Measurements from ENCODE around the gene ZMAT2.

ZMAT2 gene

GRCh38 chr5:140677947-140678346 lies 22.3 kb upstream of the ZMAT2 start:
- TF ChIP-seq CTCF (IDR thresholded peaks at IDR 0.05; ENCODE audit: low read depth, low read length) = no peak
- no peaks in the 10 kb centered on the region for H3K4me1 ChIP-seq

GRCh38 chr5:140678993-140679392 lies 21.3 kb upstream of the ZMAT2 start:
- Histone ChIP-seq H3K9me3 (no peaks in the 10 kb centered on the region), H3K4me3 (ENCODE audit: low read depth, low read length) (no peak overlapping the region), H3K27me3 (no peaks in the 10 kb centered on the region), H3K36me3 (peaks cover 69% of the 10 kb centered on the region), H3K4me1 (no peaks in the 10 kb centered on the region)
- DNase-seq = no peak
- no peak for TF ChIP-seq CTCF (IDR thresholded peaks at IDR 0.05; ENCODE audit: low read depth, low read length)

More at GRCh38 chr5:140677947-140678346, 22.3 kb upstream of the ZMAT2 start:
- Histone ChIP-seq H3K9me3 (no peaks in the 10 kb centered on the region), H3K27me3 (no peaks in the 10 kb centered on the region), H3K36me3 (peaks cover 70% of the 10 kb centered on the region), H3K4me3 (ENCODE audit: low read depth, low read length) (no peak overlapping the region)
- DNase-seq = no peak

GRCh38 chr5:140690376-140690932 lies 9.8 kb upstream of the ZMAT2 start:
- Histone ChIP-seq H3K9me3 (no peaks in the 10 kb centered on the region), H3K4me3 (ENCODE audit: low read depth, low read length) (peak overlapping the region; percentile 93), H3K36me3 (peaks cover 42% of the 10 kb centered on the region), H3K4me1 (no peaks in the 10 kb centered on the region; the same call in 1 of the 2 replicates), H3K27me3 (no peaks in the 10 kb centered on the region)
- TF ChIP-seq CTCF (IDR thresholded peaks at IDR 0.05; ENCODE audit: low read depth, low read length) = no peak
- no peak for DNase-seq

DNA sequence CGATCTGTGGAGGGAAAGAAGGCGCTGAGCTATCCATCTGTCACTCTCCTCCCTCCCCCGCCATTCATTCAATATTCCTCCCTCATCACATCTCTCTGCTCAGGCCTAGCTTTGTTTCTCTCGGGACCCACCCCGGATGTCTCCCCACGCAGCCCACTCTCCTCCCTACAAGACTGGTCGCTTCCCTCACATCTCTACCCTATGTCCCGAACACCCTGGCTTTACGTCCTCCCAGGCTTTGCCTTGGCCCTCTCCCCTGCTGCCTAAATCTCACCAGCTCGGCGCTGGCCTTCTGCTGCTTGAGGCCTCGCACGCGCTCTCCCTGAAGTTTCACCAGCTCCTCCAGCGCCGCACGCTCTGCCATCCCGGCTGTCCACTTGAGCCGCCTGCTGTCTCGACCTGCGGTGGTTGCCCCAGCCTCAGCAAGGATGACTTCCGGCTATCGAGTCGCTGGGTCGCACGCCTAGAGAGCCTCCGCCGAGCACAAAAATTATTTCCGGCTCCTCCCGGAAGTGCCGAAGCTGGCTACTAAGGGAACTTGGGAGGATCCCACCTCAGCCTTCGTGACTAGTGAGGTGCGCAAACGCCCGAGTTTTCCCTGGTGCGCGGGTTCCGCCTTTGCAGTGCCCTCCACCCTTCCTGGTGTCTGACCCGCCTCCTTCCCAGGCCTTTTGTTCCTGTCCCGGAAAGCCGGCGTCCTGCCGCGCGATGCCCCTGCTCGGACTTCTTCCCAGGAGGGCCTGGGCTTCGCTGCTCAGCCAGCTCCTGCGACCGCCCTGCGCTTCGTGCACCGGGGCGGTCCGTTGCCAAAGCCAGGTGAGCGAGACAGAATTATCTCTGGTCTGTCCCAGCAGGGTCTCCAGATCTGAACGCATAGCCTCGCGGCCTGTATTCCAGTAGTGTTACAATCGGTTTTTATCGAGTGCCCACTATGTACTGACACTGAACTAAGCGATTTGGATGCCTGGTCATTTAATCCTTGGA lies 9.0 kb upstream of the ZMAT2 start, which contains the start of the genes HARS1 and HARS2:
Gene HARS1, minus strand, starts transcription at position 430 of the 984 bp plus-strand sequence. Its CDS starts 66 bp downstream, at position 364.
Gene HARS2, plus strand, starts transcription at position 515 of the 984 bp plus-strand sequence. Its CDS starts 194 bp downstream, at position 709.
- Histone ChIP-seq H3K36me3 (peaks cover 48% of the 10 kb centered on the region), H3K27me3 (no peaks in the 10 kb centered on the region), H3K9me3 (no peaks in the 10 kb centered on the region), H3K4me3 (ENCODE audit: low read depth, low read length) (peak within 1 kb of the TSS; percentile 93), H3K4me1 (no peaks in the 10 kb centered on the region; the same call in 1 of the 2 replicates)
- no peak for TF ChIP-seq CTCF (IDR thresholded peaks at IDR 0.05; ENCODE audit: low read depth, low read length)
- peak; percentile 93 for DNase-seq

- Histone ChIP-seq H3K27me3 (no peaks in the 10 kb centered on the region), H3K36me3 (peaks cover 62% of the 10 kb centered on the region)
These were observed 6.0 kb upstream of the ZMAT2 start for GRCh38 chr5:140694276-140694675.

More at GRCh38 chr5:140694276-140694675, 6.0 kb upstream of the ZMAT2 start:
- Histone ChIP-seq H3K4me3 (ENCODE audit: low read depth, low read length) (no peak overlapping the region), H3K9me3 (no peaks in the 10 kb centered on the region), H3K4me1 (no peaks in the 10 kb centered on the region; the same call in 1 of the 2 replicates)
- no peak for TF ChIP-seq CTCF (IDR thresholded peaks at IDR 0.05; ENCODE audit: low read depth, low read length)
- DNase-seq = no peak
